ENCODE data around the gene YLPM1.

YLPM1 gene

GRCh38 chr14:74841230-74842207, 78.4 kb downstream of the YLPM1 start:
- no peak for DNase-seq

GRCh38 chr14:74843653-74844052, 80.5 kb downstream of the YLPM1 start:
- DNase-seq = no peak

GRCh38 chr14:74846168-74846567, 83.1 kb downstream of the YLPM1 start:
- no peak for DNase-seq

- DNase-seq = no peak
Measured at GRCh38 chr14:74846968-74847665, 84.0 kb downstream of the YLPM1 start.

- DNase-seq = no peak
Measured at GRCh38 chr14:74848768-74849167, 85.7 kb downstream of the YLPM1 start.

GRCh38 chr14:74852922-74853530, 89.9 kb downstream of the YLPM1 start:
- no peak for DNase-seq

- no peak for DNase-seq
Measured at GRCh38 chr14:74853581-74853980, 90.5 kb downstream of the YLPM1 start.

- no peak for DNase-seq
Measured at GRCh38 chr14:74855021-74855420, 91.9 kb downstream of the YLPM1 start.

- DNase-seq = peak; percentile 9
Measured at GRCh38 chr14:74855945-74856344, 92.8 kb downstream of the YLPM1 start.

GRCh38 chr14:74856366-74856765, 93.2 kb downstream of the YLPM1 start:
- no peak for DNase-seq

GRCh38 chr14:74858022-74858421, 94.9 kb downstream of the YLPM1 start:
- no peak for DNase-seq

GRCh38 chr14:74859757-74860552, 96.8 kb downstream of the YLPM1 start:
- no peak for DNase-seq

GRCh38 chr14:74860899-74861733, 98.0 kb downstream of the YLPM1 start:
- DNase-seq = peak; percentile 74

GRCh38 chr14:74861734-74862090, 98.6 kb downstream of the YLPM1 start:
- no peak for DNase-seq

- DNase-seq = no peak
Measured at GRCh38 chr14:74863274-74863673, 100.2 kb downstream of the YLPM1 start.

GRCh38 chr14:74864198-74864597, 101.1 kb downstream of the YLPM1 start:
- DNase-seq = no peak

GRCh38 chr14:74865156-74865555, 102.0 kb downstream of the YLPM1 start:
- no peak for DNase-seq

GRCh38 chr14:74866708-74867389, 103.7 kb downstream of the YLPM1 start:
- no peak for DNase-seq

- DNase-seq = no peak
Measured at GRCh38 chr14:74867673-74868072, 104.6 kb downstream of the YLPM1 start.

GRCh38 chr14:74868739-74869138, 105.6 kb downstream of the YLPM1 start:
- DNase-seq = no peak

- DNase-seq = no peak
Measured at GRCh38 chr14:74871819-74872218, 108.7 kb downstream of the YLPM1 start.

All from NCI-H1436 (cell line).